Hematopoietic multipotent progenitor cell (in vitro differentiated cells): ENCODE measurements around the gene PPM1M. TPM values are rescaled to one million over a fixed set of nuclear protein-coding genes. Genes with fewer than 3 reads are reported as not detected.

Experiments
- DNase-seq, 3 donors: peaks; one replicate each; pipeline ENCODE4 v3.0.0-alpha.2; 2011 to 2015; ENCODE audit warnings: low read depth in 2 of 3, low spot score in 2 of 3
- total RNA-seq: library from RNA; depleted of rRNA; stranded (reverse); fragments of >200 nt; gene quantifications from one replicate; pipeline ENCODE4 v1.2.3, GENCODE V29; 2012

Gene PPM1M
- total RNA-seq, 1 donor = 11.6 TPM

DNA sequence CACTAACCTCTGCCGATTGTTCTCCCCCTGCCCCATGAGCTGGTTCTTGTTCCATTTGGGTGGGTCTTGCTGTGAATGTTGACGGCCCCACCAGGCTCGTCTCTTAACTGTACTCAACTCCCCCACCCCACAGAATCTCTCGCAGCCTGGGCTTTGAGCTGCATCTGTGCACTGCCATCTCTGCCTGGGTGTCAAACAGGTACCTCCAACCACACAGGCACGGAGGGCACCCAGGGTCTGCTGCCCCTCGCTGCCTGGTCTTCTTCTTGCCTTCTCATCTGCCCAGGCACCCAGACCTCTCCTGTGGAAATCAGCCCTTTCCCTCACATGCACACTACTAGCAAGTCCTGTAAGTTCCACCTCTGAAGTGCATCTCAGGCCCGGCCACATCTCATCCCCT is 30.2 kb upstream of the PPM1M start:
- DNase-seq = no peak

DNA sequence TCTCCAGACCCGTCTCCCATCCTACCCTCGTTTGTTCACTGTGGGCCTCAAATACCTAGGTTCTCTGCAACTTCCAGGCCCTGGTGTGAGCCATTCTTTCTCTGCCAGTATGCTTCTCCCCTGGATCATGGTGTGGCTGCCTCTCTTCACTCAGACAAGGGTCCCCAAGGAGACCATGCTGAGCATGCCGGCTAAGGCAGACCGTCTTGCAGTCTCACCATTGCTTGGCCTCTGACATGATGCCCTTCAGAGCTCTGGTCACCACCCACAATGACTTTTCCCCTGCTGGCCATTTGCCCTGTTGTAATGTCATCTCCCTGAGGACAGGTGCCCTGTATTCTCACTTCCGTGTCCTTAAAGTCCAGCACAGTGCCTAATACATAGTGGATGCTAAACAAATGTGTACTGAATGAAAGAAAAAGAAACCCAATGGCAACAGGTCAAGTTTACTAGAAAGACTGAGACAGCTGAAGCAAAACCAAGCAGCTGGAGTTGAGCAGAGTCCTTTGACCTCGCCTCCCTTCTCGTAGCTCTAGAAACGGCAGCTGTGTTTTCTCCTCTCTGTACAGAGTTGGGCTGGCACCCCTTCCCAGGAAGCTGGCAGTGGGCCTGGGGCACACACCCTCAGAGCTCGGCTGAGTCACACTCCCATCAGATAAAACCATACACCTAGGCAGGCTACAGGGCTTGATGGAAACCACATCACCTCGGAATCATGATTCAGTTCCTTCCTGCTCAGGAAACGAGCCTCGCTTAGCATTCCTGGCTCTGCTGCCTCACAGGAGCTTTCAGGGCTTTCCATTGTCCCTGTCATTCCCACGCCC is 28.8 kb upstream of the PPM1M start:
- DNase-seq = peak in 2 of 3 donors; percentile 62 to 79

DNA sequence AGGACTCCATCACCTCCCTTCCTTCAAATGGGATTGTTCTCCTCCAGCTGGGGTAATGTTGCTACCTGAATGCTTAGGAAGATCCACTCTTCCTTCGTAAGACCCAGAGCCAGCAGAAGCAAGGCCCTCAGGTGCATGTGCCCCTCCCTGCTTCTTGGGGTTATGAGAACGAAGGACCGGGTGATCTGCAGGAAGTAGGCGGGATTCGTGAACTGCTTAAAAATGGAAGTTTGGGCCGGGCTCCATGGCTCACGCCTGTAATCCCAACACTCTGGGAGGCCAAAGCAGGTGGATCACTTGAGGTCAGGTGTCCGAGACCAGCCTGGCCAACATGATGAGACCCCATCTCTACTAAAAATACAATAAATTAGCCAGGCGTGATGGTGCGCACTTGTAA is 28.2 kb upstream of the PPM1M start:
- no peak for DNase-seq

DNA sequence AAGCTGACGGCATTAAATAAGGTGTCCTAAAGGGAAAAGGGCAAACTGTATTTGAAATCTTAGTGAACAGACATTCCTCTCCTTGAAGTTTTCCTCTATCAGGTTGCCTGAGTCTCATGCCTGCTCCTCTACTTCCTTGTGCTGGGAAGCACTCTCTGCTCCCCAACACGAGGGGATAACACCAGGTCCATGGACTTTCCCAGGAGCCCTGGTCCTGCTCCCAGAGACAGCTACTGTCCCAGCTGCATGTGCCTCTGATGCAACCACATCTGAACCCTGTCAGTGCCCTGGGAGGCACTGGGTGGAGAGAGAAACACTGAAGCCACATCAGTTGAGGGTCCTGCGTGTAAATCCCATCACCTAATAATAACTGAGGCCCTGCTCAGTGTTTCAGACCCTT is 27.5 kb upstream of the PPM1M start:
- DNase-seq = no peak

DNA sequence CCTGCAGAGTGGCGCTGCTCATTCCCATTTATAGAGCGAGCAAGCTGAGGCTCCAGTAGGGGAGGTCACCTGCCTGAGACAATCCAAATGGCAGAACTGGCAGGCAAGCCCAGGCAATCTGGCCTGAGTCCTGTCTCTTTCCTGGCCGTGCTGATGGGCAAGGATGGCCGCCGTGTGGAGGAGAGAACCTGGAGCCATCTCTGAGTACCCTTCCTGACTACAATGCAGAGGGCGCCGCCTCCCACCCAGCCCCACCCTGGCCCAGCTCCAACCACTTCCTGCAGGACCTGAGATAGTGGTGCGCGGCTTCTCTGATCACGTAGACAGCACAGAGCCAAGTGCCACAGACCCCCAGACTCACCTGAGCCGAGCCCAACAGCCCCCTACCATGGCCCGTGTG is 27.1 kb upstream of the PPM1M start:
- no peak for DNase-seq

DNA sequence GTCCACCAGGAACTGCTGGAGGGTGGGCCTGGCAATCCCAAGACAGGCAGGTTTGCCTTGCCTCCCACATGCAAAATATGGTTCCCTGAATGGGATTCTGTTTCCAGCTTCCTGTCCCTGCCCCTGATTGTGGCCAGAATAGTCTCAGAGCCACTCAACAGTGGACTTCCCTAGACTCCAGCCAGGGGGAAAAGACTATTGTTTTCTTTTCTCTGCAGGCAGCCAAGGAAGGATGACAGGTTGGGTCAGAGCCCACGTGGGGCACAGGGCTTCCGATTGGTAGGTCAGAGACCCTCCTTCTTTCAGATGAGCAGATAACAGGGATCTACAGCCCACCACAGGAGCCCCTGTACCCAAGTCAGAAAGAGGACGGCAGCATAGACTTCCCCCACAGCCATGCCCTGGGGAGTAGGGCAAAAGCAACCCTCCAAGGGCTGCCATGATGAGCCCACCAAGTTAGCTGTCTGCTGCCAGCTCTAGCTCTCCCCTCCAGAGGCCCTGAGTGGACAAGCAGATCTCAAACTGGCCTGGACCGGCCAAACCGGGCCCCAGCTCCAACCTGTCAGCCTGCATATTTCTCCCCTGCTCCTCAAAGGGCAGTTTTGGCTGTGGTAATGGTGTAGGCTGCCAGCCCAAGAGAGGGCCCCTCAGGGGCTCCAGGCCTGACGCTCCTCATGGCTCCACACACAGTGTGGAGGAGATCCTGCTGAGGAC is 26.5 kb upstream of the PPM1M start:
- DNase-seq = no peak

DNA sequence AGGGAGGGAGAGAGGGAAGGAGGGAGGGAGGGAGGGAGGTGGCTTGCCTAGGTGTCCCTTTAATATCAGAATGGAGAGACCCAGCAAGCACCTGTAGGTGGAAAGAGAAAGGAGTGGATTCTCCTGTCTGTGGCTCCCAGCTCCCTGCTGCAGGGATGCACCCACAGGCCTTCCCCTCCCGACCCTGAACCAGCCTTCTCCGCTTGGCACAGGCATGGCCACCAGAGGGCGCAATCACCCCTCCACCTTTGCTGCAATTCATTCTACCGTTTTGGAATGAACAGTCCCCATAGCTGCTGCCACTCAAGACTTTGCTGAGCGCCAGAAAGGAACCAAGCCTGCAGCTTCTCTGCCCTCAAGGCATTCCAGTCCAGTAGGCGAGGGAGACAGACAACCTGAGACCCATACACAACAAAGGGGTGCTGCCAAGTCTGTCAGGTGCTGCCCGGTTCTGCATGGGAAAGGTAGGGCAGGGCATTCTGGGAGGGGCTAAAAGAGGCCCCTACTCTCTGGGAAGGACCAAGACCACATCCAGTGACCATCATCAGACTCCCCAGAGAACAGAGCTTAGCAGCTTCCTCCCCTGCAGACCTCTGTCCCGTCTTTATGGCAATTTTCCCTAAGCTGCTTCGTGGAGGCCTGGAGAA is 25.1 kb upstream of the PPM1M start:
- DNase-seq = peak; percentile 77 to 86 (median 79)

DNA sequence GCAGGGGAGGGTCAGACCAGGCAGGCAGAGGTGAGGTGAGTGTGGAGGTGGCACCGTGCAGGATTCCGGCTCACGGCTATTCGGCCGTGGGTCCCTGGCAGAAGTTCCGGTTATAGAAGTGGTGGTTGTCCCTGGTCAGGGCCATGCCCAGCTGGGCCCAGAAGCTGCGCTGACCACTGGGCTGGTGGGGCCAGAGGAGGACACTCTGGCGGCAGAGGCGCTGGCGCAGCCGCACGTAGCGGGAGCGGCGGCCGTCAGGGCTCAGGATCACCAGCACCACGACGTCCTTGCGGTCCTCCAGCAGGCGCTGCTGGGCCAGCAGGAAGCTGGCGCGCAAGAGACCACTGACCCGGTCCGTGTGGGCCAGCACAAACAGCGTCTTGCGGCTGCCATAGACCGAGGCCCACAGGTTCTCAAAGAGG is 24.4 kb upstream of the PPM1M start:
- DNase-seq = no peak

DNA sequence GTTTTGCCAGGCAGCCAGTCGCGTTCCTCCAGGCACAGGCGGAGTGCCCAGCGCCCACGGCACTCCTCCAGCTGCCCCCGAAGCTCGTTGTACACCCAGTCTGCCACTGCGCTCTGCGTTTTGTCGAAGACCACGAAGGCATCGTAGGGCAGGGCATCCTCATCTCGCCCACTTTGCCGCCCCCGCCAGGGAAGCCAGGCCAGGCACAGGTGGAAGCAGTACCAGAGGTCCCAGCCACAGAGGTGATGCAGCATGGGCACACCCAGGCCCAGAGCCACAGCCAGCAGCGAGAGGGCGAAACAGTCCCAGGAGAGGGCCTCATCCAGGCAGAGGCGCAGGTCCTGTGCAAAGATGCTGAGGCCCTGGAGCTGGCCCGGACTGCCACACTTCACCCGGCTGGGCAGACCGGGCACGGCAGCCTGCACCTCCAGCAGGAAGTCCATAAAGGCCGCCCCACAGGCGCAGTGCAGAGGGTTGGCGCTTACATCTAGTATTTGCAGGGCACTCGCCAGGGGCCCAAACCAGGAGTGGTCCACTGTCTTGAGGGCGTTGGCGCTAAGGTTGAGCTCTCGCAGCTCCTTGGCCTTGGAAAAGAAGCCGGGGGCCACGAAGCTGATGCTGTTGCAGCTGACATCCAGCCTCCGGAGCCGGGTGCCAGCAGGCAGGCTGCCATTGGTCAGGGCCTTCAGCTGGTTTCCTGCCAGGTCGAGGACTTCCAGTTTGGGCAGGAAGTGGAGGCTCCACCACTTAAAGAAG is 23.8 kb upstream of the PPM1M start:
- DNase-seq = no peak

DNA sequence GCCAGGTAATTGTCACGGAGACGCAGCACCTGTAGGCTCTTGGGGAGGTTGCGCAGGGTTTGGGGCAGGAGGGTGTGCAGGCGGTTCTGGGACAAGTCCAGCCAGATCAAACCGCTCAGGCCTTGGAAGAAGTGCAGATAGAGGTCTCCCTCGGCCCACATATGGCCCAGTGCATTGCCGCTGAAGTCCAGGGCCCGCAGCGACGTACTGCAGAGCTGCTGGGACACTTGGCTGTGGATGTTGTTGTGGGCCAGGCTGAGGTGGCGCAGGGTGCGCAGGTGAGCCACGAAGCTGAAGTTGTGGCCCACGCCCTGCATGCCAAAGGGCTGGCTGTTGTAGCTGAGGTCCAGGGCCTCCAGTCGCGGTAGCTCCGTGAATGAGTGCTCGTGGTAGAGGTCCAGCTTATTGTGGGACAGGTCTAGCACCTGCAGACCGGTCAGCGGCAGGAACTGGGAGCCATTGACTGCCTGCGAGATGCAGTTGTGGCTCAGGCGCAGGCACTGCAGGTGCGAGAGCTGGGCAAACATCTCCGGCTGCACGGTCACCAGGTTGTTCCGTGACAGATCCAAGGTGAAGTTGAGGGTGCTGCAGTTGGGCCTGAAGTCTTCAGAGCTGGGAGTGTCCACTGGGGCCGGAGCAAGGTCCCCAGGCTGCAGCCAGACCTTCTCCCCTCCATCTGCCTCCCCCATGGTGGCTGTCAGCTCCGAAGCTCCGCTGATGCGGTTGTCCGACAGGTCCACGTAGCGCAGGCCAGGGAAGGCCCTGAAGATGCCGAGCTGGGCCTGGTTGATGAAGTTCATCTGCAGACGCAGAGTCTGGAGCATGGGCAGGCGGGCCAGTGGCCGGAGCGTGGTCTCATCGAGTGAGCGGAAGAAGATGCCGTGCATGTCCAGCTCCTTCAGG is 23.0 kb upstream of the PPM1M start:
- DNase-seq = no peak

DNA sequence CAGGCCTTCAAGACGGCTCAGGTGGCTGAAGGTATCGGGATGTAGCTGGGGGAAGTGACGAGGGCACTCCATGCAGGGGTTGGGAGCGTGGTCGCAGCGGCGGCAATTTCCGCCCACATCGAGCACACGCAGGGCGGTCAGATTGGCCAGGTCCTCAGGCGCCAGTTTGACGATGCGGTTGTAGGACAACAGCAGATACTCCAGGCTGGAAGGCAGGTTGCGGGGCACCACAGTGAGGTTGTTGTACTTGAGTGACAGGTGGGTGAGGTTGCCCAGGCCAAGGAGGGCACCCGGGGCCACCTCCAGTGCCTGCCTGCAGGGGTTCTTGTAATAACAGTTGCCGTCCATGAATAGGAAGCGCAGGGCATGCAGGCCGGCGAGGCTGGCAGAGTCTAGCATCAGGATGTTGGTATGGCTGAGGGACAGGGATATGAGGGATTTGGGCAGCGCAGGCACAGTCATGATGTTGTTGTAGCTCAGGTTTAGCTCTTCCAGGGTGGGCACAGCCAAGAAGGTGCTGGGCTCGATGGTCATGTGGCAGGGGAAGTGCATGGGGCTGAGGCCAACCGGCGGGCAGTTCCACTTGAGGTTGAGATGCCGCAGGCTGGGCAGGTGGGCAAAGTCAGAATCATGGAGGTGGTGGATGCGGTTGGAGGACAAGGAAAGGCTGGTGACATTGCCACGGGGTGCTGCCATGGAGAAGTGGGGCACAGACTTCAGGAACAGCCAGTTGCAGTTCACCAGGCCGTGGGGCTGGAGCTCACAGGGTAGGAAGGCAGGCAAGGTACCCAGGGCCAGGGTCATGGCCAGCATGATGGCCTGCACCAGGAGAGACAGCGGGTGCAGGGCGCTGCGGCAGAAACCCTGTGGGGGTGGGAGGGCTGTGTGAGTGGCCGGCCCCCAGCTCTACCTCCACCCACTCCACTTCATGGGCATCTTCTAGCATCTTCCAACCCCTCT is 21.8 kb upstream of the PPM1M start:
- no peak for DNase-seq

DNA sequence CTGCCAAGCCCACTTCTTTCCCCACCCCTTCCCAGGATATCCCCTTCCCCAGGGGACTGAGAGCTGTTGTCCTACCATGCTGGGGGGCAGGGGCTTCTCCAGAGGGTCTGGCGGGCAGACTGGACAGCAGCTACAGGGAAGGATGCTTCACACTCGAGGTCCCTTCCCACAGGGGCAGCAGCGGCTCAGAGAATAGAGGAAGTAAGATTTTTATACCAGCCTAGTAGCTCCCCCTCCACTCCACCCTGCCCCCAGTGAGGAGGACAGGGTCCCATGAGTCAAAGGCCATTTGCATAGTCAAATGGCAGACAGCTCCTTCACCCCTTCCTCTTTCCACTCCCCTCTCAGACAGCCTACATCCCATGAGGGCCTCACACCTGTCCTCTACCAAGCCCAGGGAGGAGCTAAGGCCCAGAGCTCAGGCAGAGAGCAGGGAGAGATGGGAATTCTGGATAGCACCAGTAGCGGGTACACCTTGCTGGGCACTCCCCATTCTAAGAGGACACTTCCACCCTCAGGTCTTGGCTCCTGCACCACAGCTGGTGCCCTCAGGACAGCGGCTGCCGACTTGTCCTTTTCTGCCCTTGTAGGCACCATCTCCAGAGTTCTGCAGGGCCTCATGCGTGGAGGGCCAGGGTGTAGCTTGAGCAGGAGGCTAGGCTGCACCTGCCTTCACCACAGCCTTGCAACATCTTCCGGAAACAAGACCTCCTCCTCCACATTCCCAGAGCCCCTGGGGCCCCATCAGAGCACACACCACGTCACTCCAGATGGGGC is 19.9 kb upstream of the PPM1M start, which contains the start of gene TLR9:
TSS of gene TLR9 (minus strand) at position 194 of the 777 bp plus-strand sequence. CDS start at position 78, 116 bp downstream.
- DNase-seq = peak in 2 of 3 donors; percentile 84 to 92

DNA sequence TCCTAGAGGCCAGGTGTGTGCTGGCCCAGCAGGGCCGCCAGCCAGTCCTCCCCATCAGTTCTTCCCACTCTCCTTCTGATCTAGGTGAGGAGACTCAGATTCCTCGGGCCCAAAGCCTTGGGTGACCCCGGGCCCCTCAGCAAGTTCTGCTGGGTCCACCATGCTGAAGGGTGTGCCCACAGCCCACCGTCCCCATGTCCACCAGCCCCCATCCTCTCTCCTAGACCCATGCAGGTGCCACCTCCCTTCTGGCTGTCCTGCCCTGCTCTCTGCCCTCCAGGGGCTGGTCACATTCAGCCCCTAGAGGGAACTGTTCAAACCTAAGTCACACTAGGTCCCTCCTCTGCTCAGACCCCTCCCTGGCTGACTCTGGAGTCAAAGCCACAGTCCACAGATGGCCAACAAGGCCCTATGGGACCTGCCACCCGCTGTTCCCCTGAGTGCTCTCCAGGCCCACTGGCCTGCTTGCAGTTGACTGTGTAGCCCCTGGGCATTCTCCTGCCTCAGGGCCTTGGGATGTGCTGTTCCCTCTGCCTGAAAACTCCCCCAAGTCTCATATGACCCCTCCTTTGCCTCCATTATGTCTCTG is 19.2 kb upstream of the PPM1M start:
- DNase-seq = no peak

DNA sequence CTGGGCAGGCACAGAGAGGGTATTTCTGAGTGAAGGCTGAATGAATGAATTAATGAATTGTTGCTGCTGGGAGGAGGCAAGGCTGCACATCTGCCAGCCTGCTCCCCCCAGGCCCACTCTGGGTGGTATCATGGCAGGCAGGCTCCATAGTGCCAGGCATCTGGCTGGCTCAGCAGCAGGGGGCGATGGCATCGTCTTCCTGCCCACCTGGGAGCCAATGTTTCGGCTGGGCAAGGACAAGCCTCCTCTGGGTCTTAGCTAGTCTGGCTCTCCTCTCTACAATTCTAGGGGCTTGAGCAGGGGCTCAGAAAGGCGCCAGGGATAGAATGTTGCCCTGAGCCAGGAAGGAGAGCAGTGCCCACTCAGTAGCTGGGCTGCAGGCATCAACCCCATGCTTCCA is 18.4 kb upstream of the PPM1M start:
- no peak for DNase-seq

DNA sequence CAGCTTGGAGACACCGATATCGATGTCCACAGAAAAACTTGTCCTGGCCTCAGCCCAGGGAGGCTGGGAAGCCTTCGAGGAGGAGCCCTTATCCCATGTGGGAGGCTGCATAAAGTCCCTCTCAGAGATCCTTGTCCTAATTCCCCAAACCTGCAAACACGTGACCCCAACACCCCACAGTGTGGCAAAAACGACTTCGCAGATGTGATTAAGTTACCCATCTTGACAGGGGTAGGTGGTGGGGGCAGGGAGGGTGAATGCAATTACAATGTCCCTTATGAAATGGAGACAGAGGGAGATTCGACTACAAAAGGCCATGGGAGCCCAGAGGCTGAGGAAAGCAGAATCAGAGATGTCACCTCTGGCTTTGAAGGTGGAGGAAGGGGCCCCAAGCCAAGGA is 17.8 kb upstream of the PPM1M start:
- DNase-seq = no peak

DNA sequence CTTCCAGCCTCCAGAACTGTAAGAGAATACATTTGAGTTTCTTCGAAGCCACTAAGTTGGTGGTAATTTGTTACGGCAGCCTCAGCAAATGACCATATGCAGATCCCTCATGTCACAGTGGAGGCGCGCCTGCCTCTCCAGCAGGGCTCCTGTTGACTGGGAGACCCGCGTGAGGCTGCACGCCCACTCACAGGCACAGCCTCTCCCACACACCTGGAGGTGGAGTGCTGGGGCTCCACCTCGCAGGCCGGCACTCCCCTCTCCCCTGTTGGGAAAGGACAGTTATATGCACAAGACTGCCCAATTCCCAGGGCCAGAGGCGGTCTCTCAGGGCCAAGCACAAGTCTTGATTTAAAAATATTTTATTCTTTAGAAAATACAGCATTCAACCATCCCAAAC is 17.3 kb upstream of the PPM1M start:
- DNase-seq = no peak

DNA sequence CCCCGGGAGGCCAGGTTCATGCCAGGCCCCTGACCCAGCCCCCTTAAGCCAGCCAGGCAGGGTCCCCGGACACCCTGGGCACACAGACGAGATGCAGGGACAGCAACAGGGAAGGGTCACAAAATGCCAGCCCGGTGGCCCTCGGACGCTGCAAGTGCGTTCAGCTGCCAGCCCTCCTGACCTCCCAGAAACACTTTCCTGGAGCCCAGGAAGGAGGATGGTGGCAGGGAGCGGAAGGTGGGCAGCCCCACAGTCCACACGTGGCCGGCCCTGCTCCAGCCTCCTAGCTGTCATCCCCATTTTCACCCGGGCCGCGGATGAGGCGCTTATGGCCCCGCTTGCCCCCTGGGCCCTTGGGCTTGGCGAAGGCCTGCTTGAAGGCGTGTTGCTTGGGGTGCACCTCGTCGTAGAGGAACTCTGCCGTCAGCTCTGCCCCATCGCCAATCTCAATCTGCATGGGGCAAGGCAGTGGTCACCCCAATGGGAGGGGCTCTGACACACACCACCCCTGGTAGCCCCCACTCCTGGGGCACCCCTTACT is 16.7 kb upstream of the PPM1M start:
- DNase-seq = no peak
